Adrenal gland (tissue), 12 donors: ENCODE data around the gene PDE9A. TPM values are rescaled to one million over a fixed set of nuclear protein-coding genes. Genes with fewer than 3 reads are reported as not detected.

Source experiments
- DNase-seq, 7 donors: peaks; one replicate each; pipeline ENCODE4 v3.0.0-alpha.2; 2019 to 2020
- H3K27ac ChIP-seq, 5 donors: fragments of 200-600 bp; sonication (generic) in 4 of 5; 1 replicate in 3 of 5; 2 replicates in 2 of 5; pipeline versions ENCODE4 v1.5.1 to v1.8.0; 2016 to 2020; ENCODE audit warnings: mild to moderate bottlenecking in 1 of 5
- H3K27me3 ChIP-seq: fragments of 200-600 bp; 2 replicates; pipeline ENCODE4 v1.8.0; 2021
- H3K36me3 ChIP-seq, 2 donors: fragments of 200-600 bp; replicated peaks in 1 of 2; 1 replicate in 1 of 2; 2 replicates in 1 of 2; pipeline versions ENCODE4 v1.5.1 to v1.8.0; 2018 to 2022
- H3K4me1 ChIP-seq, 2 donors: fragments of 200-600 bp; replicated peaks in 1 of 2; 1 replicate in 1 of 2; 2 replicates in 1 of 2; pipeline versions ENCODE4 v1.5.1 to v1.8.0; 2018 to 2021
- H3K4me3 ChIP-seq, 4 donors: fragments of 200-600 bp; sonication (generic) in 3 of 4; one replicate each; pipeline ENCODE4 v1.5.1; 2016 to 2018
- H3K9me3 ChIP-seq, 3 donors: fragments of 200-600 bp; sonication (generic) in 1 of 3; replicated peaks in 1 of 3; 1 replicate in 2 of 3; 2 replicates in 1 of 3; pipeline versions ENCODE4 v1.5.1 to v1.8.0; 2016 to 2021
- POLR2A ChIP-seq, 2 donors: fragments of 450-650 bp; IDR thresholded peaks; one replicate each; pipeline ENCODE4 v1.6.1; 2017; ENCODE audit warnings: antibody characterized with exemption in 2 of 2, mild to moderate bottlenecking in 2 of 2, moderate library complexity in 1 of 2
- WGBS, 4 donors: extraction: QIAGEN DNeasy Blood & Tissue Kit in 2 of 4; methylation state at CpG; one replicate each; pipeline versions ENCODE4 v1.1.5 to v1.1.7; 2013 to 2017; 5-methylcytosine and 5-hydroxymethylcytosine counted together
- intact Hi-C, 2 donors: fragments of 100-400 bp; cut with DNase I; formaldehyde crosslinking; loops; one replicate each; pipeline versions ENCODE4 v1.14.1 to v1.15.0; 2022 to 2023
- polyA plus RNA-seq, 3 donors: library from polyadenylated mRNA; stranded (reverse); fragments of 200-250 nt in 2 of 3; fragments of 350-450 nt in 1 of 3; fragmentation: Illumina TruSeq in 1 of 3; extraction: RNeasy Lipid Tissue Mini Kit (QIAGEN cat#74804) in 1 of 3; gene quantifications; one replicate each; pipeline ENCODE4 v1.2.3, GENCODE V29; 2013 to 2014
- total RNA-seq, 9 donors: library from RNA; depleted of rRNA in 4 of 9; stranded (reverse); fragments of >200 nt in 4 of 9; fragments of 120-200 nt in 1 of 9; fragmentation: NEBNext Ultra II Directional in 1 of 9; extraction: Animal tissue kit (Norgen Biotek cat#: 25700) in 1 of 9; gene quantifications; one replicate each; pipeline versions ENCODE4 v1.1.0 to v1.2.4, GENCODE V29; 2013 to 2023
- TF ChIP-seq, protein P1 (sequence below), 6 experiments: fragments of 450-650 bp in 4 of 6; fragments of 200-600 bp in 2 of 6; sonication (generic) in 1 of 6; IDR thresholded peaks; 1 replicate in 5 of 6; 2 replicates in 1 of 6; pipeline versions ENCODE4 v1.5.1 to v1.8.0; 2016 to 2021; ENCODE audit warnings: antibody characterized with exemption in 6 of 6, mild to moderate bottlenecking in 2 of 6, moderate library complexity in 1 of 6
- donor health status: healthy with polysubstance abuse.
- donor health status: Bipolar disorder and iron deficiency.
- donor health status: DM: yes; HTN: yes; CAD: no.
- donor health status: DM: no; HTN: no; CAD: no.
- donor health status: DM: no; HTN: no; CAD: no.
- donor health status: DM: yes; HTN: yes; CAD: no.

PDE9A gene
- total and polyA plus RNA-seq, 12 donors = 4.6 to 58.1 (median 19.5) TPM

GRCh38 chr21:42632771-42633690 lies 20.4 kb upstream of the PDE9A start:
- H3K27me3 ChIP-seq = no peaks in the 10 kb centered on the region
- intact Hi-C loops = no loop called here
- 87 to 92% (median 90%) methylated on average over 19 to 21 of the region's 21 CpGs for WGBS, 4 donors
- peak in 1 of 7 donors; percentile 5 for DNase-seq
- no peaks in the 10 kb centered on the region for H3K36me3 ChIP-seq
- H3K27ac ChIP-seq = no peak overlapping the region
- H3K4me3 ChIP-seq = no peak overlapping the region
- H3K9me3 ChIP-seq = no peaks in the 10 kb centered on the region
- peaks cover 0 to 10% of the 10 kb centered on the region in 2 donors for H3K4me1 ChIP-seq
- TF ChIP-seq POLR2A (IDR thresholded peaks at IDR 0.05) = no peak
- TF ChIP-seq, protein P1, sequence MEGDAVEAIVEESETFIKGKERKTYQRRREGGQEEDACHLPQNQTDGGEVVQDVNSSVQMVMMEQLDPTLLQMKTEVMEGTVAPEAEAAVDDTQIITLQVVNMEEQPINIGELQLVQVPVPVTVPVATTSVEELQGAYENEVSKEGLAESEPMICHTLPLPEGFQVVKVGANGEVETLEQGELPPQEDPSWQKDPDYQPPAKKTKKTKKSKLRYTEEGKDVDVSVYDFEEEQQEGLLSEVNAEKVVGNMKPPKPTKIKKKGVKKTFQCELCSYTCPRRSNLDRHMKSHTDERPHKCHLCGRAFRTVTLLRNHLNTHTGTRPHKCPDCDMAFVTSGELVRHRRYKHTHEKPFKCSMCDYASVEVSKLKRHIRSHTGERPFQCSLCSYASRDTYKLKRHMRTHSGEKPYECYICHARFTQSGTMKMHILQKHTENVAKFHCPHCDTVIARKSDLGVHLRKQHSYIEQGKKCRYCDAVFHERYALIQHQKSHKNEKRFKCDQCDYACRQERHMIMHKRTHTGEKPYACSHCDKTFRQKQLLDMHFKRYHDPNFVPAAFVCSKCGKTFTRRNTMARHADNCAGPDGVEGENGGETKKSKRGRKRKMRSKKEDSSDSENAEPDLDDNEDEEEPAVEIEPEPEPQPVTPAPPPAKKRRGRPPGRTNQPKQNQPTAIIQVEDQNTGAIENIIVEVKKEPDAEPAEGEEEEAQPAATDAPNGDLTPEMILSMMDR (IDR thresholded peaks at IDR 0.05) = no peak

DNA sequence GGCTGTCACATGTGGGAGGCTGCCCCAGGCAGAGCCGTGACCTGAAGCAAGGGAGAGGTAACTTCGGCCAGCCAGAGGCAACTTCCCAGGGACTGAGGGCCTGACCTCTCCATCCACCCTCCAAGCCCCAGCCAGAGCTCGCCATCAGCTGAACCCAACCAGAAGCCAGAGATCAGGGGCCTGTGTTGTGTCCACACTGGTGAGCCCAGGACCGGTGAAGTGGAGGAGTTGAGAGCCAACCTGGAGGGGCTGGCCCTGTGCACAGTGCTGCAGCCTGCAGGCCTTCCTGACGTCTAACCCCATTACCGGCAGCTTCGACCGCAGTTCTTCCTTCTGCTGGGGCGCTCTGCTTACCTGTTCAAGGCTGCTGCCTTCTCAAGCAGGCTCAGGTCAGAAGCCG lies 19.6 kb upstream of the PDE9A start:
- Histone ChIP-seq H3K27ac (no peak overlapping the region), H3K36me3 (no peaks in the 10 kb centered on the region), H3K9me3 (no peaks in the 10 kb centered on the region), H3K4me1 (peaks cover 0 to 10% of the 10 kb centered on the region in 2 donors), H3K4me3 (no peak overlapping the region), H3K27me3 (no peaks in the 10 kb centered on the region)
- peak in 1 of 7 donors; percentile 8 for DNase-seq
- intact Hi-C loops = no loop called here
- WGBS, 4 donors = 83 to 95% (median 89%) methylated on average over 3 to 10 of the region's 10 CpGs
- TF ChIP-seq, protein P1 (IDR thresholded peaks at IDR 0.05) = no peak
- no peak for TF ChIP-seq POLR2A (IDR thresholded peaks at IDR 0.05)

DNA sequence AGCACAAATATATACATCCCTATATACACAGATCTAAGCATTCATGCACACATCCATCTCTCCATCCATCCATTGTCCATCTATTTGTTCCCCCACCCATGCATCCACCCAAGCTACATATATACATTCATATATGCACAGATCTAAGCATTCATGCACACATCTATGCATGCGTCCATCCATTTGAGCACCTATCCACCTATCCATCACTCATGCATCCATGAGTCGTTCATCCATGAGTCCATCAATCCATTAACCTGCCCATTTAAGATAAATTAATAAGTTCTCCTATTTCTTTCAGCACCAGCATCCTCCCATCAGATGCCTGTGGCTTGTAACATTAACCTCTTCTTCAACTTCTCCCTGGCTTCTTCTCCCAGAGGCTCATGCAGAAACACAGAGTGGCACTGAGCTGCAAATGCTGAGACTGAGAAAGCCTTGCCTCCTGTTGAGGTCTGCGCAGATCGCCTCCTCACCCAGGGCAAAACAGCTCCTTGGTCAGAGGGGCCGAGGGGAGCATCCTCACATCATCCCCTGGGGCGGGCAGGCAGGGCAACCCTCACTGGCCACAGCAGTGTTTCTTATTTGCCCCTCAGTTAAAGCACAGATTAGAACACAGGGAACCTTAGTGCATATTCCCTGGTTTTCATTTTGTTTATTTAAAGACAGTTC lies 17.4 kb upstream of the PDE9A start:
- Histone ChIP-seq H3K27ac (peak overlapping the region in 2 of 5 donors; percentile 32 to 60), H3K4me1 (peaks cover 12 to 28% of the 10 kb centered on the region in 2 donors), H3K4me3 (no peak overlapping the region), H3K9me3 (no peaks in the 10 kb centered on the region), H3K36me3 (no peaks in the 10 kb centered on the region), H3K27me3 (no peaks in the 10 kb centered on the region)
- TF ChIP-seq, protein P1 (IDR thresholded peaks at IDR 0.05) = no peak
- TF ChIP-seq POLR2A (IDR thresholded peaks at IDR 0.05) = no peak
- intact Hi-C loops = no loop called here
- DNase-seq = peak in 1 of 7 donors; percentile 9
- 74 to 85% (median 78%) methylated on average over 5 to 6 of the region's 6 CpGs for WGBS, 4 donors

DNA sequence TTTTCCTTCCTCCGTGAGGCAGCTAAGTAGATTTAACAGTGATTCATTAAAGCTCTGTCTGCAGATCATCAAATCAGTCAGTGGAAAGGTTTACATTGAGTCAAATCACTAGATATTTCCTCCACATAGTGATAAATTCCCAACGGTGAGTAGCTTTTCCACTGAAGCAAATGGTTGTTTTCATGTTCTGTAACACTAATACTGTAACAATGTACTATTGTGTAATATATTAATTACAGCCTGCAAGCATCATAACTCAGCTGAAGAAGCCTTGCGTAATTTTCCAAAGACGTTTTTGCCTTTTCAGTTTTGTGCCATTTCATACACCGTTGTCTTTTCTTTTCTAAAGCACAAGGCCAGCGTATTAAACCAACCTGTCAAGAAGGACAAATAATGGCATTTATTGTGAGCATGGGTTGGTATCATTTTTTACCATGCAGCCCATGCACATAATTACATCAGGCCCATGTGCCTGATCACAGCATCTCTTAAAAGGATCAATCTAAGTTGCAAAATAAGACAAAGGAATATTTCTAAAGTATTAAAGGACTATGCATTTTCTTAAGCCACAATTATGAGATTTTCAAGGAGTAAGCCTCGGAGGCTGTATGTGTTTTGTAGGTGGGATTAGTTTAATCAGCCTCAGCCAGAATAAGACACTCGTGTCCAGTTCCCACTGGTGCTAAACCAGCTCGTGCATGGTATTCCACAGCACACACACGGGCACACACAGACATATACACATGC lies 16.7 kb upstream of the PDE9A start:
- H3K27ac ChIP-seq = peak overlapping the region in 2 of 5 donors; percentile 32 to 60
- WGBS, 4 donors = 48 to 60% (median 53%) methylated on average over 10 of the region's 10 CpGs
- intact Hi-C loops = no loop called here

More for the DNA sequence above, 16.7 kb upstream of the PDE9A start:
- Histone ChIP-seq H3K36me3 (no peaks in the 10 kb centered on the region), H3K9me3 (no peaks in the 10 kb centered on the region), H3K4me1 (peaks cover 16 to 35% of the 10 kb centered on the region in 2 donors), H3K27me3 (no peaks in the 10 kb centered on the region), H3K4me3 (no peak overlapping the region)
- DNase-seq = peak in 1 of 7 donors; percentile 32
- no peak for TF ChIP-seq POLR2A (IDR thresholded peaks at IDR 0.05)
